IMR-90 (cell line): Measurements from ENCODE around the gene TAS1R1. TPM values are rescaled to one million over a fixed set of nuclear protein-coding genes. Genes with fewer than 3 reads are reported as not detected.

Experiments used
- ATAC-seq: fragments of 200-7000 bp; cut with Tn5 transposase; 2 replicates; pipeline ENCODE4 v1.9.1; 2020; ENCODE audit warnings: low read depth, mild to moderate bottlenecking, moderate library complexity
- BruUV-seq: library from RNA; stranded (reverse); fragments of 400-500 nt; replicated peaks from 2 replicates; lab custom pipeline; 2021; lab: Mats Ljungman, UMichigan
- CTCF ChIA-PET: fragments of 300-600 bp; formaldehyde crosslinking; extraction: SDS; loops from one replicate; lab custom pipeline; 2021; ENCODE audit warnings: antibody characterized with exemption; lab: Yijun Ruan, JAX
- POLR2A ChIA-PET: fragments of 300-600 bp; sonication (Branson Sonifier 250); formaldehyde crosslinking; loops from one replicate; lab custom pipeline; 2022; ENCODE audit warnings: antibody characterized with exemption; ENCODE audit not compliant: unreplicated experiment; lab: Charles Lee
- DNase-seq: peaks from one replicate; pipeline ENCODE4 v3.0.0; 2013
- H2AFZ ChIP-seq: replicated peaks from 2 replicates; pipeline ENCODE3; 2013; ENCODE audit warnings: low read length, mild to moderate bottlenecking; ENCODE audit not compliant: poor library complexity
- H2AK5ac ChIP-seq: 2 replicates; pipeline ENCODE4 v1.6.1; 2013; ENCODE audit warnings: low read depth, low read length, inconsistent platforms
- H2AK9ac ChIP-seq: replicated peaks from 2 replicates; pipeline ENCODE3; 2013; ENCODE audit warnings: mild to moderate bottlenecking, low read depth, low read length, moderate library complexity; ENCODE audit not compliant: poor library complexity
- H2BK120ac ChIP-seq: 2 replicates; pipeline ENCODE4 v1.6.1; 2013; ENCODE audit warnings: low read depth, low read length, inconsistent platforms
- H2BK15ac ChIP-seq: 3 replicates; pipeline ENCODE4 v1.6.1; 2013; ENCODE audit warnings: low read depth, low read length, inconsistent platforms
- H2BK20ac ChIP-seq: 2 replicates; pipeline ENCODE4 v1.6.1; 2013; ENCODE audit warnings: low read depth, mild to moderate bottlenecking, inconsistent platforms, low read length, moderate library complexity
- H2BK5ac ChIP-seq: 2 replicates; pipeline ENCODE4 v1.6.1; 2013; ENCODE audit warnings: mild to moderate bottlenecking, low read depth, low read length, inconsistent platforms; ENCODE audit not compliant: poor library complexity, severe bottlenecking
- H3K14ac ChIP-seq: replicated peaks from 2 replicates; pipeline ENCODE4 v1.6.1; 2013; ENCODE audit warnings: low read depth, low read length, inconsistent platforms
- H3K18ac ChIP-seq: 2 replicates; pipeline ENCODE4 v1.6.1; 2013; ENCODE audit warnings: low read depth, low read length, control low read depth
- H3K23ac ChIP-seq: 2 replicates; pipeline ENCODE4 v1.6.1; 2013; ENCODE audit warnings: low read depth, low read length, inconsistent platforms
- H3K27ac ChIP-seq: 2 replicates; pipeline ENCODE4 v1.5.1; 2013; ENCODE audit warnings: mild to moderate bottlenecking, control low read depth, low read length; ENCODE audit not compliant: insufficient read depth
- H3K27me3 ChIP-seq: 2 replicates; pipeline ENCODE4 v1.6.1; 2013; ENCODE audit warnings: low read length; ENCODE audit not compliant: control insufficient read depth, insufficient read depth
- H3K36me3 ChIP-seq: 2 replicates; pipeline ENCODE4 v1.6.1; 2013; ENCODE audit warnings: low read length, mixed read lengths; ENCODE audit not compliant: control insufficient read depth, insufficient read depth
- H3K4ac ChIP-seq: 2 replicates; pipeline ENCODE4 v1.6.1; 2013; ENCODE audit warnings: low read depth, low read length, inconsistent platforms
- H3K4me1 ChIP-seq: 2 replicates; pipeline ENCODE4 v1.6.1; 2013; ENCODE audit warnings: low read length, mixed read lengths; ENCODE audit not compliant: control insufficient read depth, insufficient read depth
- H3K4me2 ChIP-seq: 2 replicates; pipeline ENCODE4 v1.6.1; 2013; ENCODE audit warnings: low read depth, mild to moderate bottlenecking, control low read depth, low read length, moderate library complexity
- H3K4me3 ChIP-seq: 2 replicates; pipeline ENCODE4 v1.5.1; 2013; ENCODE audit warnings: low read depth, mild to moderate bottlenecking, control low read depth, low read length, moderate library complexity; ENCODE audit not compliant: insufficient read depth
- H3K56ac ChIP-seq: 2 replicates; pipeline ENCODE4 v1.6.1; 2013; ENCODE audit warnings: low read length, inconsistent platforms; ENCODE audit not compliant: insufficient read depth; ENCODE audit errors: extremely low read depth
- H3K79me1 ChIP-seq, 2 experiments: 2 replicates each; pipeline ENCODE4 v1.6.1; 2013; ENCODE audit warnings: low read length in 2 of 2, inconsistent platforms in 1 of 2, low read depth in 1 of 2
- H3K9ac ChIP-seq: 2 replicates; pipeline ENCODE4 v1.6.1; 2013; ENCODE audit warnings: low read depth, low read length, control low read depth
- H3K9me1 ChIP-seq: 2 replicates; pipeline ENCODE4 v1.6.1; 2013; ENCODE audit warnings: low read length, inconsistent platforms; ENCODE audit not compliant: insufficient read depth
- H3K9me3 ChIP-seq: 2 replicates; pipeline ENCODE4 v1.6.1; 2013; ENCODE audit warnings: low read length; ENCODE audit not compliant: control insufficient read depth, insufficient read depth
- H4K20me1 ChIP-seq: 2 replicates; pipeline ENCODE4 v1.6.1; 2013; ENCODE audit warnings: low read length, inconsistent platforms; ENCODE audit not compliant: insufficient read depth
- H4K5ac ChIP-seq: 2 replicates; pipeline ENCODE4 v1.6.1; 2013; ENCODE audit warnings: mild to moderate bottlenecking, low read depth, low read length, control low read depth
- H4K8ac ChIP-seq, 2 experiments: 2 replicates each; pipeline ENCODE4 v1.6.1; 2013; ENCODE audit warnings: low read depth in 2 of 2, low read length in 2 of 2, control low read depth in 1 of 2, inconsistent platforms in 1 of 2
- H4K91ac ChIP-seq: 2 replicates; pipeline ENCODE4 v1.6.1; 2013; ENCODE audit warnings: low read depth, low read length, inconsistent platforms; ENCODE audit not compliant: insufficient read depth
- POLR2A ChIP-seq: IDR thresholded peaks from 2 replicates; pipeline ENCODE4 v1.6.1; 2012; ENCODE audit warnings: mild to moderate bottlenecking, low read depth, low read length
- RAD21 ChIP-seq: IDR thresholded peaks from 2 replicates; pipeline ENCODE4 v1.6.1; 2012; ENCODE audit warnings: low read length, improper control_type of control experiment
- WGBS, 2 experiments: methylation state at CpG; one replicate each; pipeline versions ENCODE4 v1.1.5 to v1.1.7; 2013; ENCODE audit warnings: missing lambda C conversion rate in 2 of 2; ENCODE audit not compliant: insufficient read length in 1 of 2; ENCODE audit errors: extremely low coverage in 2 of 2; 5-methylcytosine and 5-hydroxymethylcytosine counted together
- dilution Hi-C: fragments of 300-500 bp; cut with HindIII; formaldehyde crosslinking; loops from one replicate; pipeline ENCODE4 v1.14.3; 2018; ENCODE audit warnings: low sequenced_read_pairs; ENCODE audit not compliant: unreplicated experiment
- in situ Hi-C: fragments of 300-500 bp; cut with MboI; formaldehyde crosslinking; loops from 3 replicates; pipeline ENCODE4 v1.14.3; 2019; ENCODE audit warnings: low sequenced_read_pairs, inconsistent platforms, mixed read lengths
- intact Hi-C: fragments of 100-400 bp; cut with micrococcal nuclease; formaldehyde crosslinking; loops from 2 replicates; pipeline ENCODE4 v1.10.0; 2022
- polyA plus RNA-seq, 3 experiments: library from polyadenylated mRNA; depleted of rRNA; stranded (reverse); fragments of >200 nt; gene quantifications; 2 replicates each; pipeline ENCODE4 v1.2.3, GENCODE V29; 2012; ENCODE audit warnings: low replicate concordance in 1 of 3
- total RNA-seq: library from RNA; depleted of rRNA; stranded (reverse); fragments of >200 nt; gene quantifications from 2 replicates; pipeline ENCODE4 v1.2.3, GENCODE V29; 2012
- TF ChIP-seq, protein P1 (sequence below): conservative IDR thresholded peaks from 2 replicates; pipeline ENCODE4 v1.5.1; 2012; ENCODE audit warnings: mild to moderate bottlenecking, low read depth, low read length, improper control_type of control experiment

The TAS1R1 gene
- total and polyA plus RNA-seq, 2 of the 4 experiments (the other 2 are of a cell fraction) = 0.05 TPM; not detected in 1

GRCh38 chr1:6594977-6595740, 40.1 kb downstream of the TAS1R1 start:
- WGBS, 2 experiments = 92% methylated on average over 9 of the region's 11 CpGs; no CpG with 5 or more reads in 1 of the 2 experiments
- Histone ChIP-seq H2BK120ac (no peak overlapping the region), H3K4me3 (no peak overlapping the region), H3K56ac (no peak overlapping the region), H3K14ac (no peak overlapping the region), H3K4me2 (no peak overlapping the region), H3K4ac (no peak overlapping the region), H2AK5ac (no peak overlapping the region), H2BK15ac (no peak overlapping the region), H2BK20ac (no peak overlapping the region), H3K79me1 (peaks cover 13 to 84% of the 10 kb centered on the region in 2 experiments), H3K9me3 (no peaks in the 10 kb centered on the region), H3K9ac (no peak overlapping the region), H4K8ac (no peak overlapping the region), H3K27me3 (no peaks in the 10 kb centered on the region), H2AK9ac (no peak overlapping the region), H3K23ac (no peak overlapping the region), H3K18ac (no peak overlapping the region), H3K9me1 (peaks cover 10% of the 10 kb centered on the region), H4K91ac (no peak overlapping the region), H4K20me1 (peaks cover 87% of the 10 kb centered on the region), H3K27ac (no peak overlapping the region), H4K5ac (no peak overlapping the region), H2AFZ (no peak overlapping the region), H2BK5ac (no peak overlapping the region), H3K4me1 (peaks cover 4% of the 10 kb centered on the region), H3K36me3 (peaks cover 79% of the 10 kb centered on the region)
- dilution Hi-C loops = no loop called here
- no TSS peak for BruUV-seq
- intact Hi-C loops = no loop called here
- ChIA-PET CTCF (interaction anchor here (0.6 kb wide), 1 partner anchor 109 kb away, joined by 5 read pairs; no protein-coding TSS in a partner anchor), POLR2A (interaction anchor here (0.6 kb wide), 1 partner anchor 136 kb away, joined by 6 read pairs; no protein-coding TSS in a partner anchor)
- TF ChIP-seq, protein P1, sequence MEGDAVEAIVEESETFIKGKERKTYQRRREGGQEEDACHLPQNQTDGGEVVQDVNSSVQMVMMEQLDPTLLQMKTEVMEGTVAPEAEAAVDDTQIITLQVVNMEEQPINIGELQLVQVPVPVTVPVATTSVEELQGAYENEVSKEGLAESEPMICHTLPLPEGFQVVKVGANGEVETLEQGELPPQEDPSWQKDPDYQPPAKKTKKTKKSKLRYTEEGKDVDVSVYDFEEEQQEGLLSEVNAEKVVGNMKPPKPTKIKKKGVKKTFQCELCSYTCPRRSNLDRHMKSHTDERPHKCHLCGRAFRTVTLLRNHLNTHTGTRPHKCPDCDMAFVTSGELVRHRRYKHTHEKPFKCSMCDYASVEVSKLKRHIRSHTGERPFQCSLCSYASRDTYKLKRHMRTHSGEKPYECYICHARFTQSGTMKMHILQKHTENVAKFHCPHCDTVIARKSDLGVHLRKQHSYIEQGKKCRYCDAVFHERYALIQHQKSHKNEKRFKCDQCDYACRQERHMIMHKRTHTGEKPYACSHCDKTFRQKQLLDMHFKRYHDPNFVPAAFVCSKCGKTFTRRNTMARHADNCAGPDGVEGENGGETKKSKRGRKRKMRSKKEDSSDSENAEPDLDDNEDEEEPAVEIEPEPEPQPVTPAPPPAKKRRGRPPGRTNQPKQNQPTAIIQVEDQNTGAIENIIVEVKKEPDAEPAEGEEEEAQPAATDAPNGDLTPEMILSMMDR = no peak
- TF ChIP-seq POLR2A (no peak), RAD21 (no peak)
- ATAC-seq (no peak), DNase-seq (no peak)
- in situ Hi-C loops = no loop called here
